DND-41 (cell line): Measurements from ENCODE around the gene PEF1.
A peak's percentile ranks its signal among the peaks of the same experiment; 100 is the strongest.

Experiments
- ATAC-seq: fragments of 200-7000 bp; cut with Tn5 transposase; 3 replicates; pipeline ENCODE4 v1.9.1; 2021; ENCODE audit warnings: low read depth; ENCODE audit not compliant: insufficient read depth
- DNase-seq: peaks from one replicate; pipeline ENCODE4 v3.0.0-alpha.2; 2020
- H2AFZ ChIP-seq: 2 replicates; pipeline ENCODE4 v1.6.0; 2012; ENCODE audit warnings: low read depth, low read length
- H3K27ac ChIP-seq: 2 replicates; pipeline ENCODE4 v1.5.1; 2012; ENCODE audit warnings: low read length, inconsistent platforms
- H3K27me3 ChIP-seq: fragments of 200-600 bp; sonication (generic); 2 replicates; pipeline ENCODE4 v1.6.0; 2012; ENCODE audit warnings: low read length, mild to moderate bottlenecking, inconsistent platforms; ENCODE audit not compliant: insufficient read depth, poor library complexity
- H3K36me3 ChIP-seq: 2 replicates; pipeline ENCODE4 v1.5.1; 2012; ENCODE audit warnings: low read length, inconsistent platforms; ENCODE audit not compliant: insufficient read depth
- H3K4me1 ChIP-seq: 2 replicates; pipeline ENCODE4 v1.5.1; 2012; ENCODE audit warnings: mild to moderate bottlenecking, low read length; ENCODE audit not compliant: insufficient read depth
- H3K4me2 ChIP-seq: 2 replicates; pipeline ENCODE4 v1.6.0; 2012; ENCODE audit warnings: mild to moderate bottlenecking, moderate library complexity, low read length, inconsistent platforms; ENCODE audit not compliant: insufficient read depth
- H3K4me3 ChIP-seq, 2 experiments: fragments of 200-600 bp in 1 of 2; shearing (Covaris generic) in 1 of 2; 2 replicates each; pipeline ENCODE4 v1.5.1; 2012 to 2016; ENCODE audit warnings: inconsistent platforms in 2 of 2, low read length in 2 of 2, mild to moderate bottlenecking in 2 of 2, low read depth in 1 of 2, moderate library complexity in 1 of 2
- H3K79me2 ChIP-seq: 2 replicates; pipeline ENCODE4 v1.6.0; 2012; ENCODE audit warnings: low read length, inconsistent platforms; ENCODE audit not compliant: insufficient read depth
- H3K9ac ChIP-seq: 2 replicates; pipeline ENCODE4 v1.6.0; 2012; ENCODE audit warnings: low read depth, mild to moderate bottlenecking, inconsistent platforms, low read length, moderate library complexity
- H3K9me3 ChIP-seq: 2 replicates; pipeline ENCODE4 v1.5.1; 2012; ENCODE audit warnings: low read length, moderate library complexity, mild to moderate bottlenecking, inconsistent platforms; ENCODE audit not compliant: insufficient read depth, severe bottlenecking
- H4K20me1 ChIP-seq: 2 replicates; pipeline ENCODE4 v1.6.0; 2012; ENCODE audit warnings: low read length; ENCODE audit not compliant: insufficient read depth
- EZH2 ChIP-seq: IDR thresholded peaks from 3 replicates; pipeline ENCODE4 v1.6.1; 2012; ENCODE audit warnings: borderline replicate concordance, low read depth, mild to moderate bottlenecking, moderate library complexity, low read length, inconsistent platforms; ENCODE audit not compliant: severe bottlenecking
- TF ChIP-seq, protein P1 (sequence below): IDR thresholded peaks from 2 replicates; pipeline ENCODE4 v1.5.1; 2012; ENCODE audit warnings: borderline replicate concordance, low read length, moderate library complexity, mild to moderate bottlenecking; ENCODE audit not compliant: poor library complexity, severe bottlenecking; ENCODE audit errors: extremely low read depth

PEF1 gene

DNA sequence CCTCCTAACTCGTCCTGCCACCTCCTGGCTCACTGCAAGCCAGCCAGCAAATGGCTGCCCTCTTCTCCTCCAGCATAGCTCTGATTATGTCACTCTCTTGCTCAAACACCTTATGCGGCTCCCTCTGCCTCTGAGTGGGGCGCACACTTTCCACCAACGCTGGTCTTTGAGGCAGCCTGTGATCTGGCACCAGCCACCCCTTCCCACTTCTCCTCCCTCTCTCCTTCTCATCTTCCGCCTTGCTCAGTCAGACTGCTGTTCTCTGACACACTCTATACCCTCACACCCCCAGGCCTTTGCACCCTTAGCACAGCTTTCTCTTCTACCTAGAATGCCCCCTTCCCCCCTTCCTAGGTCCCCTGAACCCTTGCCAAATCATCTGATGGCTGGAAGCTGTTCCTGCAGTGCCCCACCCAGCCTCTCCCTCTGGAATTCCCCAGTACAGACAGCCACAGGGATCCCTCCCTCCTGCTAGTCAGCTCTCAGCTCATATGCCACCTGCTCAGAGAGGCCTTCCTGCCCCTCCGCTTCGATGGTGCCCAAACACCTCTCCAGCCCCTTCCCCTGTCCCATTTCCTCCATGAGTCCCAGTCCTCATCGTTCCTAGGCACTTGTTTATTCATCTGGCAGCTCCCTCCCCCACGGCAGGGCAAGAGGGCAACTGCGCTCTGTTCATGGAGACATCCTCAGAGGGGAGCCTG, 21.7 kb upstream of the PEF1 start:
- Histone ChIP-seq H3K4me3 (no peak overlapping the region), H2AFZ (no peak overlapping the region), H4K20me1 (peaks cover 4% of the 10 kb centered on the region; the same call in 1 of the 2 replicates), H3K9me3 (no peaks in the 10 kb centered on the region), H3K27ac (no peak overlapping the region), H3K4me2 (no peak overlapping the region), H3K79me2 (no peaks in the 10 kb centered on the region), H3K9ac (no peak overlapping the region), H3K36me3 (no peaks in the 10 kb centered on the region), H3K4me1 (no peaks in the 10 kb centered on the region), H3K27me3 (peaks cover 23% of the 10 kb centered on the region)
- 0 out of 3 replicates have a peak, but pooled peaks have one; percentile 28 for ATAC-seq
- no peak for DNase-seq
- TF ChIP-seq, protein P1, sequence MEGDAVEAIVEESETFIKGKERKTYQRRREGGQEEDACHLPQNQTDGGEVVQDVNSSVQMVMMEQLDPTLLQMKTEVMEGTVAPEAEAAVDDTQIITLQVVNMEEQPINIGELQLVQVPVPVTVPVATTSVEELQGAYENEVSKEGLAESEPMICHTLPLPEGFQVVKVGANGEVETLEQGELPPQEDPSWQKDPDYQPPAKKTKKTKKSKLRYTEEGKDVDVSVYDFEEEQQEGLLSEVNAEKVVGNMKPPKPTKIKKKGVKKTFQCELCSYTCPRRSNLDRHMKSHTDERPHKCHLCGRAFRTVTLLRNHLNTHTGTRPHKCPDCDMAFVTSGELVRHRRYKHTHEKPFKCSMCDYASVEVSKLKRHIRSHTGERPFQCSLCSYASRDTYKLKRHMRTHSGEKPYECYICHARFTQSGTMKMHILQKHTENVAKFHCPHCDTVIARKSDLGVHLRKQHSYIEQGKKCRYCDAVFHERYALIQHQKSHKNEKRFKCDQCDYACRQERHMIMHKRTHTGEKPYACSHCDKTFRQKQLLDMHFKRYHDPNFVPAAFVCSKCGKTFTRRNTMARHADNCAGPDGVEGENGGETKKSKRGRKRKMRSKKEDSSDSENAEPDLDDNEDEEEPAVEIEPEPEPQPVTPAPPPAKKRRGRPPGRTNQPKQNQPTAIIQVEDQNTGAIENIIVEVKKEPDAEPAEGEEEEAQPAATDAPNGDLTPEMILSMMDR, result no peak
- no peak for TF ChIP-seq EZH2

DNA sequence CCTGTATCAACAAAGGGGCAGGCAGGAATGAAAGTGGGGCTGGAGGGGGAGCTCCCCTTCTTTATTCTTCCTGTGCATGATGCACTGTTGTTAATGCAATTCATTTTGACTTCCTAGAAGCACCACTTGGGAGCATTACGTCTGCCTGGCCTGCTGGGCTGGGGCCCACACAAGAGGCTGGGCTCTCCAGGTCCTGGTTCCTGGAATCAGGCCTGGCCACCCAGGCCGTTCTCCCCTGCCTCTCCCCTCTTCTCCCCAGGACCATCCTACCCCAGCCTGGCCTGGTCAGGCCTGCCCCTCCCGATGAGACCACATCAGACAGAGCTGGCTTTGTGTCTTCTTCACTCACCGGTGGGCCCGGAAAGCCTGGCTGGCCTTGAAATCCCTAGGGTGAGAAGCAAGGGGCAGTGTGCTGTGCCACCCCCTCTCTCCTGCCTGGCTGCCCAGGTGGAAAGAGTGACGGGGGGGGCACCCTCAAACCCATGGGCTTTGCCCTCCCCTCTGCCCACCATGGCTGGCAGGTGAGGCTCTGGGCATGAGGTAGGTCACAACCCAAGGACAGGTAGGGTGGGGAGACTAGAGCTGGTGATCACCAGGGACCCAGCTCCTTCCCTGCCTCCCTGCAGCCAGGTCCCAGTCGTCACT, 20.7 kb upstream of the PEF1 start:
- Histone ChIP-seq H3K4me1 (no peaks in the 10 kb centered on the region), H4K20me1 (peaks cover 4% of the 10 kb centered on the region; the same call in 1 of the 2 replicates), H2AFZ (no peak overlapping the region), H3K79me2 (no peaks in the 10 kb centered on the region), H3K9me3 (no peaks in the 10 kb centered on the region), H3K27me3 (peaks cover 13% of the 10 kb centered on the region), H3K27ac (no peak overlapping the region), H3K9ac (no peak overlapping the region), H3K4me3 (no peak overlapping the region), H3K36me3 (no peaks in the 10 kb centered on the region), H3K4me2 (no peak overlapping the region)
- ATAC-seq (no peak), DNase-seq (no peak)
- TF ChIP-seq, protein P1, result no peak
- no peak for TF ChIP-seq EZH2

DNA sequence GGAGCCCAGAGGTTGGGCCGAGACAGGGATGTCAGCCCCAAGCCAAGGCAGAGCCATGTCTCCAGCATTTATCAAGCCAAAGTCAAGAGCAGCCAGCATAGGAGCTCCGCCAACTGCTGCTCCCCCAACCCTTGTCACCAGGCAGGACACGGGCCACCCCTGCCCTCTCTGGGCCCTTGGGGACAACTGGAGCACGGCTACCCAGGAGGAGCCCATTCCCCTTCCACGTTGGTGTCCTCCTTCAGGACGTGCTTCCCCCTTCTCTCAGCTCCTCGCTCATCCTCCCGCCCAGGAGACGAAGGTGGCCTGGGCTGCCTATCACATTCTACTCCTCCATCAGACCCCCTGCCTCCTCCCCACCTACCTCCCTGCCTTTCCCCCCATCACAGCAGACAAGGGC, 19.9 kb upstream of the PEF1 start:
- Histone ChIP-seq H3K4me1 (no peaks in the 10 kb centered on the region), H3K36me3 (no peaks in the 10 kb centered on the region), H3K9ac (no peak overlapping the region), H3K27me3 (peaks cover 5% of the 10 kb centered on the region), H3K4me2 (no peak overlapping the region), H3K4me3 (no peak overlapping the region), H4K20me1 (peaks cover 3% of the 10 kb centered on the region; the same call in 1 of the 2 replicates), H3K9me3 (no peaks in the 10 kb centered on the region), H3K79me2 (no peaks in the 10 kb centered on the region), H2AFZ (no peak overlapping the region), H3K27ac (no peak overlapping the region)
- DNase-seq (no peak), ATAC-seq (no peak)
- TF ChIP-seq, protein P1, result no peak
- TF ChIP-seq EZH2, result no peak
